HEK293T (cell line): ENCODE results near the gene TRH.

Experiments used
- FOXA1 ChIP-seq: fragments of 450-650 bp; IDR thresholded peaks from 2 replicates; pipeline ENCODE4 v1.6.1; 2016; ENCODE audit warnings: mild to moderate bottlenecking
- FOXK2 ChIP-seq: fragments of 450-650 bp; IDR thresholded peaks from 2 replicates; pipeline ENCODE4 v1.6.1; 2016; ENCODE audit warnings: mild to moderate bottlenecking
- FOXM1 ChIP-seq: fragments of 450-650 bp; IDR thresholded peaks from 2 replicates; pipeline ENCODE4 v1.6.1; 2017; ENCODE audit warnings: mild to moderate bottlenecking, borderline replicate concordance
- SUZ12 ChIP-seq: fragments of 450-650 bp; IDR thresholded peaks from 2 replicates; pipeline ENCODE4 v1.6.1; 2016; ENCODE audit warnings: mild to moderate bottlenecking

- TF ChIP-seq FOXA1 (no peak), SUZ12 (no peak), FOXK2 (no peak), FOXM1 (no peak)
These were observed 14.9 kb downstream of the TRH start for GRCh38 chr3:129989414-129989813.
